H1 (cell line): Measurements from ENCODE around the gene ATP6V0A4. TPM values are rescaled to one million over a fixed set of nuclear protein-coding genes. Genes with fewer than 3 reads are reported as not detected.

Experiments
- CTCF ChIA-PET: fragments of 300-600 bp; sonication (Branson Sonifier 250); formaldehyde crosslinking; loops from one replicate; lab custom pipeline; 2021; ENCODE audit not compliant: partially characterized antibody; lab: Charles Lee
- POLR2A ChIA-PET: fragments of 300-600 bp; sonication (Branson Sonifier 250); formaldehyde crosslinking; loops from one replicate; lab custom pipeline; 2021; ENCODE audit warnings: inconsistent platforms; ENCODE audit not compliant: partially characterized antibody; lab: Charles Lee
- DNase-seq, 2 experiments: peaks; one replicate each; pipeline versions ENCODE4 v3.0.0 to v3.0.0-alpha.2; 2010 to 2022; ENCODE audit warnings: low spot score in 2 of 2, low read depth in 1 of 2, mixed read lengths in 1 of 2
- FAIRE-seq: peaks from 2 replicates; lab custom pipeline; 2011; peaks lifted over from hg19 to GRCh38; lab: Jason Lieb, UNC
- H2AFZ ChIP-seq: 2 replicates; pipeline ENCODE4 v1.8.1; 2012; ENCODE audit warnings: low read length, inconsistent platforms
- H2AK5ac ChIP-seq: 2 replicates; pipeline ENCODE4 v1.6.1; 2013; ENCODE audit warnings: low read depth, low read length
- H2BK120ac ChIP-seq: replicated peaks from 2 replicates; pipeline ENCODE3; 2013; ENCODE audit warnings: low read depth, low read length, inconsistent platforms
- H2BK12ac ChIP-seq: 2 replicates; pipeline ENCODE4 v1.6.1; 2013; ENCODE audit warnings: low read depth, low read length
- H2BK15ac ChIP-seq: 2 replicates; pipeline ENCODE4 v1.6.1; 2013; ENCODE audit warnings: low read length
- H2BK20ac ChIP-seq: 2 replicates; pipeline ENCODE4 v1.6.1; 2013; ENCODE audit warnings: low read length
- H2BK5ac ChIP-seq: 2 replicates; pipeline ENCODE4 v1.6.1; 2013; ENCODE audit warnings: low read depth, low read length
- H3K14ac ChIP-seq: 2 replicates; pipeline ENCODE4 v1.6.1; 2013; ENCODE audit warnings: inconsistent platforms; ENCODE audit not compliant: insufficient read length
- H3K18ac ChIP-seq: 2 replicates; pipeline ENCODE4 v1.6.1; 2013; ENCODE audit warnings: low read length; ENCODE audit errors: extremely low read depth
- H3K23ac ChIP-seq: 2 replicates; pipeline ENCODE4 v1.6.1; 2013; ENCODE audit warnings: inconsistent platforms; ENCODE audit not compliant: insufficient read length
- H3K23me2 ChIP-seq: 2 replicates; pipeline ENCODE4 v1.6.1; 2013; ENCODE audit warnings: low read depth, low read length
- H3K27ac ChIP-seq: 2 replicates; pipeline ENCODE4 v1.6.1; 2011; ENCODE audit warnings: low read depth, low read length, inconsistent platforms
- H3K27me3 ChIP-seq, 4 experiments: replicated peaks in 1 of 4; 1 replicate in 1 of 4; 2 replicates in 3 of 4; pipeline versions ENCODE4 v1.6.1 to v1.8.1; 2011 to 2013; ENCODE audit warnings: low read length in 3 of 4, mild to moderate bottlenecking in 3 of 4, inconsistent platforms in 2 of 4, mixed read lengths in 2 of 4, moderate library complexity in 1 of 4; ENCODE audit not compliant: control insufficient read depth in 3 of 4, insufficient read depth in 3 of 4; ENCODE audit errors: extremely low read depth in 1 of 4
- H3K36me3 ChIP-seq, 4 experiments: 2 replicates each; pipeline versions ENCODE4 v1.6.1 to v1.8.1; 2011 to 2013; ENCODE audit warnings: mild to moderate bottlenecking in 4 of 4, low read length in 3 of 4, moderate library complexity in 2 of 4, control low read depth in 1 of 4, inconsistent platforms in 1 of 4; ENCODE audit not compliant: insufficient read depth in 4 of 4, control insufficient read depth in 2 of 4
- H3K4ac ChIP-seq: replicated peaks from 2 replicates; pipeline ENCODE3; 2013; ENCODE audit warnings: low read length, low read depth, mixed read lengths, inconsistent platforms; ENCODE audit not compliant: insufficient read length
- H3K4me1 ChIP-seq, 4 experiments: replicated peaks in 1 of 4; 1 replicate in 1 of 4; 2 replicates in 3 of 4; pipeline versions ENCODE4 v1.6.1 to v1.8.1; 2011 to 2013; ENCODE audit warnings: low read length in 3 of 4, inconsistent platforms in 2 of 4, mixed read lengths in 1 of 4; ENCODE audit not compliant: insufficient read depth in 4 of 4, control insufficient read depth in 3 of 4
- H3K4me2 ChIP-seq, 2 experiments: 2 replicates each; pipeline versions ENCODE4 v1.6.1 to v1.8.1; 2011 to 2013; ENCODE audit warnings: low read depth in 2 of 2, low read length in 2 of 2, control low read depth in 1 of 2, inconsistent platforms in 1 of 2, mild to moderate bottlenecking in 1 of 2; ENCODE audit not compliant: insufficient read depth in 1 of 2
- H3K4me3 ChIP-seq, 4 experiments: fragments of 200-600, 300-600 bp in 1 of 4; sonication (generic), shearing (Covaris generic), sonication (Bioruptor Twin) in 1 of 4; 2 replicates each; pipeline versions ENCODE4 v1.5.1 to v1.8.1; 2011 to 2016; ENCODE audit warnings: low read length in 4 of 4, low read depth in 3 of 4, control low read depth in 2 of 4, inconsistent platforms in 2 of 4, mild to moderate bottlenecking in 2 of 4, mixed read lengths in 1 of 4, moderate library complexity in 1 of 4; ENCODE audit not compliant: insufficient read depth in 2 of 4; ENCODE audit errors: extremely low read depth in 1 of 4
- H3K56ac ChIP-seq: replicated peaks from 2 replicates; pipeline ENCODE3; 2013; ENCODE audit warnings: low read depth, mild to moderate bottlenecking, mixed read lengths, low read length, inconsistent platforms; ENCODE audit not compliant: insufficient read length
- H3K79me1 ChIP-seq: 2 replicates; pipeline ENCODE4 v1.6.1; 2013; ENCODE audit warnings: low read depth, low read length, control low read depth
- H3K79me2 ChIP-seq, 2 experiments: 2 replicates each; pipeline versions ENCODE4 v1.6.1 to v1.8.1; 2012 to 2013; ENCODE audit warnings: low read length in 2 of 2, mild to moderate bottlenecking in 2 of 2, inconsistent platforms in 1 of 2; ENCODE audit not compliant: insufficient read depth in 2 of 2, control insufficient read depth in 1 of 2
- H3K9ac ChIP-seq, 4 experiments: replicated peaks in 1 of 4; 1 replicate in 1 of 4; 2 replicates in 3 of 4; pipeline versions ENCODE4 v1.6.1 to v1.8.1; 2011 to 2013; ENCODE audit warnings: low read depth in 3 of 4, low read length in 3 of 4, control low read depth in 2 of 4, mild to moderate bottlenecking in 2 of 4, moderate library complexity in 2 of 4, inconsistent platforms in 1 of 4; ENCODE audit errors: extremely low read depth in 1 of 4
- H3K9me3 ChIP-seq, 2 experiments: 2 replicates each; pipeline versions ENCODE4 v1.6.1 to v1.8.1; 2012 to 2013; ENCODE audit warnings: mild to moderate bottlenecking in 2 of 2, moderate library complexity in 2 of 2, control low read depth in 1 of 2, inconsistent platforms in 1 of 2, low read depth in 1 of 2, low read length in 1 of 2, mixed read lengths in 1 of 2; ENCODE audit not compliant: insufficient read depth in 2 of 2
- H4K20me1 ChIP-seq, 2 experiments: replicated peaks in 1 of 2; 2 replicates each; pipeline versions ENCODE3 to v1.8.1; 2011 to 2013; ENCODE audit warnings: inconsistent platforms in 2 of 2, low read length in 2 of 2, mild to moderate bottlenecking in 1 of 2; ENCODE audit not compliant: insufficient read depth in 2 of 2, control insufficient read depth in 1 of 2
- H4K5ac ChIP-seq: 2 replicates; pipeline ENCODE4 v1.6.1; 2013; ENCODE audit warnings: low read length, low read depth, mixed read lengths, inconsistent platforms; ENCODE audit not compliant: insufficient read length
- H4K8ac ChIP-seq: 2 replicates; pipeline ENCODE4 v1.8.0; 2013; ENCODE audit warnings: mild to moderate bottlenecking, moderate library complexity, low read length, inconsistent platforms; ENCODE audit not compliant: insufficient read depth; ENCODE audit errors: extremely low read depth
- H4K91ac ChIP-seq: replicated peaks from 2 replicates; pipeline ENCODE3; 2013; ENCODE audit warnings: low read length, mixed read lengths, inconsistent platforms; ENCODE audit not compliant: insufficient read length
- CBX8 ChIP-seq: fragments of 300-800, 300-1000 bp; sonication (generic); IDR thresholded peaks from 2 replicates; pipeline ENCODE4 v1.7.1; 2016; ENCODE audit warnings: low read depth, low read length, borderline replicate concordance
- GABPA ChIP-seq: IDR thresholded peaks from 2 replicates; pipeline ENCODE4 v1.6.1; 2011; ENCODE audit warnings: mild to moderate bottlenecking, low read length, moderate library complexity, borderline replicate concordance; ENCODE audit not compliant: insufficient read depth
- GTF2F1 ChIP-seq: IDR thresholded peaks from 2 replicates; pipeline ENCODE4 v1.6.1; 2012; ENCODE audit warnings: low read depth, low read length, improper control_type of control experiment, borderline replicate concordance
- ZNF274 ChIP-seq: IDR thresholded peaks from 2 replicates; pipeline ENCODE4 v1.7.0; 2012; ENCODE audit warnings: low read length, borderline replicate concordance; ENCODE audit errors: extremely low read depth
- WGBS, 2 experiments: shearing (Covaris generic) in 1 of 2; methylation state at CpG; one replicate each; pipeline versions ENCODE4 v1.1.6 to v1.1.7; 2013 to 2015; ENCODE audit warnings: low lambda C conversion rate in 2 of 2, mixed read lengths in 2 of 2, inconsistent platforms in 1 of 2, low coverage in 1 of 2, missing lambda C conversion rate in 1 of 2; ENCODE audit not compliant: insufficient replicate concordance in 2 of 2, insufficient coverage in 1 of 2, insufficient read length in 1 of 2; ENCODE audit errors: extremely low coverage in 1 of 2, missing lambda C conversion rate in 1 of 2; 5-methylcytosine and 5-hydroxymethylcytosine counted together
- polyA plus RNA-seq, 7 experiments: library from polyadenylated mRNA; depleted of rRNA in 3 of 7; stranded (reverse) in 5 of 7; unstranded in 2 of 7; fragments of >200 nt in 5 of 7; fragments of 200-250 nt in 2 of 7; gene quantifications; 1 replicate in 5 of 7; 2 replicates in 1 of 7; 4 replicates in 1 of 7; pipeline versions ENCODE4 v1.2.1 to v1.2.3, GENCODE V29; 2011 to 2013; ENCODE audit warnings: missing spikeins in 2 of 7, mixed read lengths in 2 of 7
- total RNA-seq: library from RNA; stranded (reverse); fragmentation: NEBNext Ultra II Directional; extraction: Animal tissue kit (Norgen Biotek cat#: 25700); gene quantifications from 2 replicates; pipeline ENCODE4 v1.2.1, GENCODE V29; 2021

ATP6V0A4 gene
- total and polyA plus RNA-seq, 2 of the 8 experiments (the other 6 are each of a cell fraction or from before 2014, with no cell fraction given) = 0.47 to 1.6 TPM

DNA sequence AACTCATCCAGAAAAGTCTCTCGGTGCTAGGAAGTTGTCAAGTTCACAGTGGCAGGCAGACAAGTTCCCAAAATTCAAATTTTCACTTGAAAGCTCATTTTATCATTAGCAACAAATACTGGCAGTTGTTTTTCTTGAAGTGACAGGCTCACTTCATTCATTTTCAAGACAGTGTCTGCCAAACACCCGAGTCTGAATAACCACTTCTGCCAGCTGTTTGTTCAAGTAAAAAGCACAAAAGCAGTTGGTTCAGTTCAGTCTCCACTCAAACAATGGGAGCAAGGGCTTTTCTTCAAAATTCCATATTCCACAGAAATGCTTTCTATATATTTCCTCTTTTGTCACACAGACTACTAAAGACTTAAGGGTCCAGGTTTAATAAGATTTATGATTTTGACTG, 47.7 kb upstream of the ATP6V0A4 start:
- FAIRE-seq = no peak
- Histone ChIP-seq H3K36me3 (peaks cover 2 to 20% (median 7%) of the 10 kb centered on the region in 4 experiments; a peak in 5 of 8 replicates), H2BK120ac (no peak overlapping the region), H3K27ac (no peak overlapping the region), H3K56ac (no peak overlapping the region), H3K23me2 (no peaks in the 10 kb centered on the region), H3K4me2 (no peak overlapping the region), H4K5ac (no peak overlapping the region), H3K18ac (no peak overlapping the region), H4K20me1 (no peaks in the 10 kb centered on the region), H2AK5ac (no peak overlapping the region), H3K27me3 (no peaks in the 10 kb centered on the region), H3K4ac (no peak overlapping the region), H3K79me1 (no peaks in the 10 kb centered on the region), H2BK12ac (no peak overlapping the region), H3K79me2 (no peaks in the 10 kb centered on the region), H3K9ac (no peak overlapping the region), H3K9me3 (peaks cover 0 to 3% of the 10 kb centered on the region in 2 experiments; a peak in 1 of 4 replicates), H3K4me1 (peaks cover 0 to 5% (median 2%) of the 10 kb centered on the region in 4 experiments; a peak in 3 of 7 replicates), H2BK5ac (no peak overlapping the region), H3K4me3 (no peak overlapping the region), H2AFZ (no peak overlapping the region), H3K14ac (no peak overlapping the region), H2BK15ac (no peak overlapping the region), H4K91ac (no peak overlapping the region), H3K23ac (no peak overlapping the region), H2BK20ac (no peak overlapping the region), H4K8ac (no peak overlapping the region)
- TF ChIP-seq GABPA (no peak), GTF2F1 (no peak), CBX8 (no peak), ZNF274 (no peak)
- CTCF ChIA-PET = no interaction called here
- POLR2A ChIA-PET = no interaction called here
- 42% methylated on average over 2 of the region's 2 CpGs; no CpG with 5 or more reads in 1 of the 2 experiments for WGBS, 2 experiments
- DNase-seq = no peak
